ENCODE measurements around the gene ROGDI.

The ROGDI gene

DNA sequence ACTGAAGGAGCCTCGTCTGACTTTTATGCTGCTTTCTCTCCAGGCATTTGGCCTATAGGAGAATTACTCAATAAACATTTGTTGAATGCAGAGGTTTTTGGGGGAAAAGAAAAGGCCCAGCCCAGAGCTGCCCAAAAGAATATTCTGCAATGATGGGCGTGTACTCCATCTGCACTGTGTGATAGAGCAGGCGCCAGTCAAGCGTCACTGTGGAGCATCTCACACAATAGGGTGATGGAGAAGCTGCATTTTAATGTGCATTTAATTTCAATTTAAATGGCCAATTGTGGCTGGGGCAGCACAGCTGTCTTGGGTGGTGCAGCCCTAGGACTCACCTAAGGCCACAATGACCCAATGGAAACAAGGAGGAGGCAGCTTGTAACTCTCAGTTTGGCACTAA, 24.1 kb upstream of the ROGDI start:
- H3K36me3 ChIP-seq (ENCODE audit: control insufficient read depth, insufficient read depth, low read length), result peaks cover 34% of the 10 kb centered on the region
- no peak overlapping the region for H2AK5ac ChIP-seq (ENCODE audit: low read length)
- no CpG with 5 or more reads among the region's 4 CpGs for WGBS (ENCODE audit: extremely low coverage, insufficient coverage, low lambda C conversion rate)
- H3K4me3 ChIP-seq (ENCODE audit: low read length), result no peak overlapping the region
- DNase-seq, result no peak
- H2BK120ac ChIP-seq (ENCODE audit: low read depth, low read length), result no peak overlapping the region
- no peak overlapping the region for H3K27ac ChIP-seq (ENCODE audit: low read depth, low read length)
- no peak overlapping the region for H2BK15ac ChIP-seq (replicated peaks; ENCODE audit: low read depth)
- no peak overlapping the region for H3K23ac ChIP-seq (ENCODE audit: low read length)
- H4K5ac ChIP-seq (ENCODE audit: low read length), result no peak overlapping the region
- no peaks in the 10 kb centered on the region for H3K79me2 ChIP-seq (ENCODE audit: control insufficient read depth, insufficient read depth, low read length)
- H3K79me1 ChIP-seq (ENCODE audit: low read length), result no peaks in the 10 kb centered on the region
- H3K27me3 ChIP-seq (ENCODE audit: insufficient read depth, low read length, poor library complexity), result no peaks in the 10 kb centered on the region
- no peak overlapping the region for H4K8ac ChIP-seq (ENCODE audit: low read depth, low read length)
- H3K4me2 ChIP-seq (ENCODE audit: low read length), result no peak overlapping the region
- H3K18ac ChIP-seq (ENCODE audit: low read length), result no peak overlapping the region
- no peaks in the 10 kb centered on the region for H3K4me1 ChIP-seq (ENCODE audit: control insufficient read depth, low read depth, low read length)
- no peak overlapping the region for H3K9ac ChIP-seq (ENCODE audit: low read length)
- no peak overlapping the region for H2BK5ac ChIP-seq (ENCODE audit: low read length)
- H3K4ac ChIP-seq (ENCODE audit: low read depth, low read length), result no peak overlapping the region
- H3K56ac ChIP-seq (ENCODE audit: low read length), result no peak overlapping the region

DNA sequence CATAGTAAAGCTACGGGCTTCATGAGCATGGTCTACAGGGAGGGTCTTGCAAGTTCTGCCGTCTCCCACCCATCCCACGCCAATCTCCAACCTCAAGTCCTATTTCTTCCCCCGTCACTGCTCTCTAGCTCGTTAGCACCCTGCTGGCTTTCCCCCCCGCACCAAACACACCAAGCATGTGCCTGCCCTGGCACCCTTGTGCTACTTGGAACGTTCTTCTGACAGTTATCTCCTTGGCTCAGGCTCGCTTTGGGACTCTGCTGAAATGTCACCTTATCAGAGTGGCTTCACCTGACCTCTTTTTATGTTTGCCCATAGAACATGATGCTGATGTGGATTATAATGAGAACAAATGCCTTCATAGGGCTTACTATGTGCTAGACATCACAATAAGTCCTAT, 22.8 kb upstream of the ROGDI start:
- Histone ChIP-seq H2BK15ac (replicated peaks; ENCODE audit: low read depth) (no peak overlapping the region), H3K23ac (ENCODE audit: low read length) (no peak overlapping the region), H3K4ac (ENCODE audit: low read depth, low read length) (no peak overlapping the region), H3K27ac (ENCODE audit: low read depth, low read length) (no peak overlapping the region), H3K9ac (ENCODE audit: low read length) (no peak overlapping the region), H2AK5ac (ENCODE audit: low read length) (no peak overlapping the region), H3K4me1 (ENCODE audit: control insufficient read depth, low read depth, low read length) (no peaks in the 10 kb centered on the region), H4K8ac (ENCODE audit: low read depth, low read length) (no peak overlapping the region), H3K4me3 (ENCODE audit: low read length) (no peak overlapping the region), H3K36me3 (ENCODE audit: control insufficient read depth, insufficient read depth, low read length) (peaks cover 31% of the 10 kb centered on the region), H3K27me3 (ENCODE audit: insufficient read depth, low read length, poor library complexity) (no peaks in the 10 kb centered on the region), H2BK5ac (ENCODE audit: low read length) (no peak overlapping the region), H2BK120ac (ENCODE audit: low read depth, low read length) (no peak overlapping the region), H3K18ac (ENCODE audit: low read length) (no peak overlapping the region), H3K79me1 (ENCODE audit: low read length) (no peaks in the 10 kb centered on the region), H4K5ac (ENCODE audit: low read length) (no peak overlapping the region), H3K56ac (ENCODE audit: low read length) (no peak overlapping the region), H3K4me2 (ENCODE audit: low read length) (no peak overlapping the region), H3K79me2 (ENCODE audit: control insufficient read depth, insufficient read depth, low read length) (no peaks in the 10 kb centered on the region)
- no CpG with 5 or more reads among the region's 8 CpGs for WGBS (ENCODE audit: extremely low coverage, insufficient coverage, low lambda C conversion rate)
- DNase-seq, result no peak

DNA sequence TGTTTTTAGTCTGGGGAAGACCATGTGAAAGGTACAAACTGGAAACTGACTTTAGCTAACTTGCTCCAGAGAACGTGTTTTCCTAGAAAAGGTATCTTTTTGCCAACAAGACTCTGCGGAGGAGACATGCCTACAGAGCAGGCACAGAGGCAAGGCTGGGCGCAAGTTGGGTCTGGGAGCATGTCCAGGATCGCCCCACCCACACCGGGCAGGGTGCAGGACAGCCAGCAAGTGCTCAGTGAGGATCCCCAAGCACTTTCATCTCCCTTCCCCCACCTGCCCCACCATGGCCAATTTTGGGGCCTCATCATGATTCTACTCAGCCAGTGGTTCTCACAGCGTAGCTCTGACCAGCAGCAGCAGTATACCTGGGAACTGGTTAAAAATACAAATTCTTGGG, 18.2 kb upstream of the ROGDI start:
- H3K4me3 ChIP-seq (ENCODE audit: low read length), result no peak overlapping the region
- H3K4ac ChIP-seq (ENCODE audit: low read depth, low read length), result no peak overlapping the region
- no peaks in the 10 kb centered on the region for H3K79me1 ChIP-seq (ENCODE audit: low read length)
- no peak overlapping the region for H3K9ac ChIP-seq (ENCODE audit: low read length)
- no peak overlapping the region for H4K8ac ChIP-seq (ENCODE audit: low read depth, low read length)
- no peaks in the 10 kb centered on the region for H3K27me3 ChIP-seq (ENCODE audit: insufficient read depth, low read length, poor library complexity)
- H3K4me1 ChIP-seq (ENCODE audit: control insufficient read depth, low read depth, low read length), result no peaks in the 10 kb centered on the region
- H3K36me3 ChIP-seq (ENCODE audit: control insufficient read depth, insufficient read depth, low read length), result peaks cover 23% of the 10 kb centered on the region
- no peak overlapping the region for H2BK15ac ChIP-seq (replicated peaks; ENCODE audit: low read depth)
- H3K4me2 ChIP-seq (ENCODE audit: low read length), result no peak overlapping the region
- no CpG with 5 or more reads among the region's 6 CpGs for WGBS (ENCODE audit: extremely low coverage, insufficient coverage, low lambda C conversion rate)
- H2AK5ac ChIP-seq (ENCODE audit: low read length), result no peak overlapping the region
- no peak overlapping the region for H3K27ac ChIP-seq (ENCODE audit: low read depth, low read length)
- no peak overlapping the region for H3K18ac ChIP-seq (ENCODE audit: low read length)
- H3K56ac ChIP-seq (ENCODE audit: low read length), result no peak overlapping the region
- no peaks in the 10 kb centered on the region for H3K79me2 ChIP-seq (ENCODE audit: control insufficient read depth, insufficient read depth, low read length)
- H2BK120ac ChIP-seq (ENCODE audit: low read depth, low read length), result no peak overlapping the region
- no peak for DNase-seq
- no peak overlapping the region for H2BK5ac ChIP-seq (ENCODE audit: low read length)
- H3K23ac ChIP-seq (ENCODE audit: low read length), result no peak overlapping the region
- no peak overlapping the region for H4K5ac ChIP-seq (ENCODE audit: low read length)

DNA sequence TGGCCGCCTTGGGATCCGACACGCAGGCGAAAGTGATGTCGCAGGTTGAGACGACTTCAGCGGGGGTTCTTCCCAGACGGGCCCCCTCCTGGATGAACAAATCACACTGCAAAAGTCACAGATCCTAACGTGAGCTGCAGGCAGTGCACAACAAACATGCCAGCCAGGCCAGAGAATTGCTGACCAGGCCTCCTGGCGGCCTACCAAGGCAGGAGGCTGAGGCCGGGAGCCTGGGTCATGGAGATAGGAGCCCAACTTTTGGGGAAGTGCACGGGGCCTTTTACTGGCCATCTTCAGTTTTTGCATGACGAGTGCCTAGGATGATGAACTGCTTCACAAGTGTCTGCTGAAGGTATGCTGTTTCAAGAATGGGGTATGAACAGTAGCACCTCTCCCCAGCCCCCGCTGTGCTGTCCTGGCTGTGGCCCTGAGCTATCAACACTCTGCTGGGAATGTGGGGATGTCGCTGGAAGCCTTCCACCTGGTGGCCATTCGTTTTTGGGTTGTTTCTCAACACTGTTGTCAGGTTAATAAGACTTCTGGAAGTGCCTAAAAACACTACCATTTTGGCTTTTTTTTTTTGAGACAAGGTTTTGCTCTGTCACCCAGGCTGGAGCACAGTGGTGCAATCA, 12.2 kb upstream of the ROGDI start:
- no peak overlapping the region for H3K4me3 ChIP-seq (ENCODE audit: low read length)
- no peak overlapping the region for H2BK15ac ChIP-seq (replicated peaks; ENCODE audit: low read depth)
- no peak overlapping the region for H3K4ac ChIP-seq (ENCODE audit: low read depth, low read length)
- H3K27me3 ChIP-seq (ENCODE audit: insufficient read depth, low read length, poor library complexity), result no peaks in the 10 kb centered on the region
- no peaks in the 10 kb centered on the region for H3K4me1 ChIP-seq (ENCODE audit: control insufficient read depth, low read depth, low read length)
- H3K36me3 ChIP-seq (ENCODE audit: control insufficient read depth, insufficient read depth, low read length), result peaks cover 22% of the 10 kb centered on the region
- no peak overlapping the region for H3K27ac ChIP-seq (ENCODE audit: low read depth, low read length)
- no peak overlapping the region for H3K56ac ChIP-seq (ENCODE audit: low read length)
- DNase-seq, result peak; percentile 30
- H3K4me2 ChIP-seq (ENCODE audit: low read length), result no peak overlapping the region
- WGBS (ENCODE audit: extremely low coverage, insufficient coverage, low lambda C conversion rate), result no CpG with 5 or more reads among the region's 16 CpGs
- H3K9ac ChIP-seq (ENCODE audit: low read length), result no peak overlapping the region
- no peak overlapping the region for H3K18ac ChIP-seq (ENCODE audit: low read length)
- no peak overlapping the region for H3K23ac ChIP-seq (ENCODE audit: low read length)
- no peak overlapping the region for H2BK120ac ChIP-seq (ENCODE audit: low read depth, low read length)
- H4K5ac ChIP-seq (ENCODE audit: low read length), result no peak overlapping the region
- no peaks in the 10 kb centered on the region for H3K79me1 ChIP-seq (ENCODE audit: low read length)
- no peak overlapping the region for H2BK5ac ChIP-seq (ENCODE audit: low read length)
- no peak overlapping the region for H4K8ac ChIP-seq (ENCODE audit: low read depth, low read length)
- no peak overlapping the region for H2AK5ac ChIP-seq (ENCODE audit: low read length)
- H3K79me2 ChIP-seq (ENCODE audit: control insufficient read depth, insufficient read depth, low read length), result no peaks in the 10 kb centered on the region

DNA sequence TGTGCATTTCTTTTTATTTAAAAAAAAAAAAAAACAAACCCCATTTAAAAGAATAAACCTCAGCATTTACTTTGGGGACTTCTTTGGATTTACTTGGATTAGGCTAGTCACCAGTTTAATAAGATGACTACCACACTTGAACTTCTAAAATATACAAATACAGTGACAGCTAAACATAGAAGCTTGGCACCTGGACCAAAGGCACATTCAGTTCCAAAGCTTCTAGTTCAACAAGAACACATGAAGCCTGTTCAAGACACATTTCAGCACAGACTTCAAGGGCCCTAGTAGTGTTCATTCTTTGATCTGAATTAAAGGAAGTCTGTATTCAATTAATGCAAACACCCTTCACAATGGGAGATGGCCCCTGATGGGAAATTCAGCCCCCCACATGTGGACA, 11.6 kb upstream of the ROGDI start:
- Histone ChIP-seq H2BK5ac (ENCODE audit: low read length) (no peak overlapping the region), H3K4me3 (ENCODE audit: low read length) (no peak overlapping the region), H3K9ac (ENCODE audit: low read length) (no peak overlapping the region), H3K56ac (ENCODE audit: low read length) (no peak overlapping the region), H3K79me2 (ENCODE audit: control insufficient read depth, insufficient read depth, low read length) (no peaks in the 10 kb centered on the region), H3K4ac (ENCODE audit: low read depth, low read length) (no peak overlapping the region), H3K27me3 (ENCODE audit: insufficient read depth, low read length, poor library complexity) (no peaks in the 10 kb centered on the region), H2AK5ac (ENCODE audit: low read length) (no peak overlapping the region), H2BK120ac (ENCODE audit: low read depth, low read length) (no peak overlapping the region), H4K5ac (ENCODE audit: low read length) (no peak overlapping the region), H3K23ac (ENCODE audit: low read length) (no peak overlapping the region), H3K4me2 (ENCODE audit: low read length) (no peak overlapping the region), H3K27ac (ENCODE audit: low read depth, low read length) (no peak overlapping the region), H4K8ac (ENCODE audit: low read depth, low read length) (no peak overlapping the region), H3K4me1 (ENCODE audit: control insufficient read depth, low read depth, low read length) (no peaks in the 10 kb centered on the region), H3K36me3 (ENCODE audit: control insufficient read depth, insufficient read depth, low read length) (peaks cover 20% of the 10 kb centered on the region), H2BK15ac (replicated peaks; ENCODE audit: low read depth) (no peak overlapping the region), H3K18ac (ENCODE audit: low read length) (no peak overlapping the region), H3K79me1 (ENCODE audit: low read length) (no peaks in the 10 kb centered on the region)
- DNase-seq, result no peak

DNA sequence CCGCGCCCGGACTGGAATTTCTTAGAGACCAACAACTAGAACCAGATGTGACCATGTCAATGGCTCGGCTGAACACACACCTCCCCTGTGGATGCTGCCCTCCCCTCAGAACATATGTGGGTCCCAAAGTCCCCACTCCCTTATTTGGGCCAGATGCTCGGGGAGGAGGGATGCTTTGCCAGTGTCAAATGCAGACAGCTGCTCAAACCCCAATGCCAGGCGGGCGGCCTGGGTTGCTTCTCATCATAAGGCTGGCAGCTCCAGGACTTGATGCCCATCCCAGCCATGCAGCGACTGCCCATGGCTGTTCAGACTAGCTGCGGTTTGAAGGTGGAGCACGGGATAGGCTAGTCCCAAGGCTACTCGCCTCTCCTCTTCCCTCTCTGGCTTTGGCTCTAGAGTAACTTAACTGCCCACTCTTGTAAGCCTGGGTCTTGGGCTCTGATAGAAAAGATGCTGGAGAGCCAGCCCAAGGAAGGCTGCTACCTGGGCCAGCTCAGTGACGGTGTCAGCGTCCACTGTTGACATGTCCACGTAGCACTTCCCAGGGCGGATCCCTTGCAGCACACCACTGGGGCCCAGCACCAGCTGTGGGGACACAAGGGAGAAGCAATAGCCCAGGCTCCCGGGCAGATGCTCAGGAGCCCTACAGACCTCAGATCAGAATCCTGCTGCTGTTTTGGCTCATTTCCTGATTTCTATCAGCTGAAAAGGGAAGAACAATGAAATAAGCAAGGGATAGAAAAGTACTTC, 11.0 kb upstream of the ROGDI start:
- no peak for DNase-seq
- H3K9ac ChIP-seq (ENCODE audit: low read length), result no peak overlapping the region
- H4K5ac ChIP-seq (ENCODE audit: low read length), result no peak overlapping the region
- H2BK15ac ChIP-seq (replicated peaks; ENCODE audit: low read depth), result no peak overlapping the region
- no peak overlapping the region for H3K23ac ChIP-seq (ENCODE audit: low read length)
- no peak overlapping the region for H2AK5ac ChIP-seq (ENCODE audit: low read length)
- H3K4me2 ChIP-seq (ENCODE audit: low read length), result no peak overlapping the region
- H4K8ac ChIP-seq (ENCODE audit: low read depth, low read length), result no peak overlapping the region
- no peak overlapping the region for H3K18ac ChIP-seq (ENCODE audit: low read length)
- H3K4ac ChIP-seq (ENCODE audit: low read depth, low read length), result no peak overlapping the region
- no peaks in the 10 kb centered on the region for H3K79me1 ChIP-seq (ENCODE audit: low read length)
- H3K4me1 ChIP-seq (ENCODE audit: control insufficient read depth, low read depth, low read length), result no peaks in the 10 kb centered on the region
- H3K4me3 ChIP-seq (ENCODE audit: low read length), result no peak overlapping the region
- no peak overlapping the region for H3K27ac ChIP-seq (ENCODE audit: low read depth, low read length)
- no CpG with 5 or more reads among the region's 16 CpGs for WGBS (ENCODE audit: extremely low coverage, insufficient coverage, low lambda C conversion rate)
- no peaks in the 10 kb centered on the region for H3K27me3 ChIP-seq (ENCODE audit: insufficient read depth, low read length, poor library complexity)
- no peak overlapping the region for H2BK5ac ChIP-seq (ENCODE audit: low read length)
- no peak overlapping the region for H3K56ac ChIP-seq (ENCODE audit: low read length)
- no peaks in the 10 kb centered on the region for H3K79me2 ChIP-seq (ENCODE audit: control insufficient read depth, insufficient read depth, low read length)
- H2BK120ac ChIP-seq (ENCODE audit: low read depth, low read length), result no peak overlapping the region
- H3K36me3 ChIP-seq (ENCODE audit: control insufficient read depth, insufficient read depth, low read length), result peaks cover 20% of the 10 kb centered on the region

Data from mesendoderm (in vitro differentiated cells).